Measurements from ENCODE around the gene SORBS1.

- TF ChIP-seq EP300 (IDR thresholded peaks at IDR 0.05) (no peak), POLR2AphosphoS5 (IDR thresholded peaks at IDR 0.05) (no peak)
- TF ChIP-seq, protein P1, sequence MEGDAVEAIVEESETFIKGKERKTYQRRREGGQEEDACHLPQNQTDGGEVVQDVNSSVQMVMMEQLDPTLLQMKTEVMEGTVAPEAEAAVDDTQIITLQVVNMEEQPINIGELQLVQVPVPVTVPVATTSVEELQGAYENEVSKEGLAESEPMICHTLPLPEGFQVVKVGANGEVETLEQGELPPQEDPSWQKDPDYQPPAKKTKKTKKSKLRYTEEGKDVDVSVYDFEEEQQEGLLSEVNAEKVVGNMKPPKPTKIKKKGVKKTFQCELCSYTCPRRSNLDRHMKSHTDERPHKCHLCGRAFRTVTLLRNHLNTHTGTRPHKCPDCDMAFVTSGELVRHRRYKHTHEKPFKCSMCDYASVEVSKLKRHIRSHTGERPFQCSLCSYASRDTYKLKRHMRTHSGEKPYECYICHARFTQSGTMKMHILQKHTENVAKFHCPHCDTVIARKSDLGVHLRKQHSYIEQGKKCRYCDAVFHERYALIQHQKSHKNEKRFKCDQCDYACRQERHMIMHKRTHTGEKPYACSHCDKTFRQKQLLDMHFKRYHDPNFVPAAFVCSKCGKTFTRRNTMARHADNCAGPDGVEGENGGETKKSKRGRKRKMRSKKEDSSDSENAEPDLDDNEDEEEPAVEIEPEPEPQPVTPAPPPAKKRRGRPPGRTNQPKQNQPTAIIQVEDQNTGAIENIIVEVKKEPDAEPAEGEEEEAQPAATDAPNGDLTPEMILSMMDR (IDR thresholded peaks at IDR 0.05), result no peak
These were observed 145.5 kb downstream of the SORBS1 start for GRCh38 chr10:95415621-95416031.

All from suprapubic skin (tissue), 4 donors.